ENCODE measurements around the gene RRP1B.
"Not testable (repeated sequence)": the region's sequence is repeated elsewhere in the genome, so short reads cannot be mapped to it uniquely, and the experiment has no call there.

The RRP1B gene

GRCh38 chr21:43643193-43643592, 16.2 kb upstream of the RRP1B start:
- no peak for DNase-seq (ENCODE audit: low spot score)

- no peak for DNase-seq (ENCODE audit: low spot score)
These were observed 15.3 kb upstream of the RRP1B start for GRCh38 chr21:43644071-43644470.

DNA sequence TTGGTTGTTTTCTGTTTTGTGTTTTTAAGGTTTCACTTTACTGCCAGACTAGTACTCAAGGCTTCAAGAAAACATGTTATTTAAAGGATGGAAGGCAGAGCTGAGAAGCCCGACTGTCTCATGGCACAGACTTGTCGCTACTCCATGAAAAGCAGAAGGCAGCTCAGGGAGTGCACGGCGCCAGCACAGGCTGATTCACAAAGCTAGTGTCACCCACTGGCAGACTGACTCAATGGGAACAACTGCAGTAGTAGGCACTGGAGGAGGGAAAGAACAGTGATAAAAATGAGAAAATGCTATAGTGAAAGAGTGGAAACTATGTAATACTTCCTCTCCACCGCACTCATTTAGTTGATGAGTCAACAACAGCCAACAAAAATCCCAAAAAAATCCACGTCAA, 14.8 kb upstream of the RRP1B start:
- DNase-seq (ENCODE audit: low spot score), result no peak

DNA sequence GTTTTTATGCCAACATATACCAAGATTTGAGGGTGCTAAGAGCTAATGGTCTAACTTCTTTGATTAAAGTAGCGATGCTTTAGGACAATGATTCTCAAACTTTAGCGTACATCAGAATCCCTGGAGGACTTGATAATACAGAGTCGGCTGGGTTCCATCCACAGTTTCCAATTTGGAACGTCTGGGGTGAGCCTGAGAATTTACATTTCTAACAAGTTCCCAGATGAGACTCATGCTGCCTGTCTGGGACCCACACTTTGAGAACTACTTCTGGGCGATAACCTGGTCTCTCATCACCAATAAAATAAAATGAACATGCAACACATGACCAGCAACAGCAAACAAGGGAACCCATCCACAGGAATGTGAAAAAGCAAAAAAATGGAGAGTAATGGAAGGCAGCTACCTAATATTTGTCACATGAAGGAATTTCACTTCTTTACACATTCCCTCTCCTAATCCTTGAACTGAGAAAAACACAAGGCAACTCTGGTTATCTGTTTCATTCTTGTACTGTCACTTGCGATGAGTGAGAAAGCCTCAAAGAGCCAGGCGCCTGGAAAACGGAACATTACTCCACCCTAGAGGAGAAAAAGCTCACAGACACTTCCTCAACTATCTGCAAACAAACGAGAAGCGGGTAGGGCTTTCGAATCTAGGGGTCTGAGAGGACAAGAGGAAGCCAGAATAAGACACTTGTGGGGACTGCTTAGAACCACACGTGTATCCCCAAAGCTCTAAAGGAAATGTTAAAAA, 14.0 kb upstream of the RRP1B start:
- DNase-seq (ENCODE audit: low spot score), result peak; percentile 7

GRCh38 chr21:43645976-43646375, 13.4 kb upstream of the RRP1B start:
- DNase-seq (ENCODE audit: low spot score), result no peak

- DNase-seq (ENCODE audit: low spot score), result peak; percentile 87
These were observed 12.7 kb upstream of the RRP1B start for GRCh38 chr21:43646550-43647260.

DNA sequence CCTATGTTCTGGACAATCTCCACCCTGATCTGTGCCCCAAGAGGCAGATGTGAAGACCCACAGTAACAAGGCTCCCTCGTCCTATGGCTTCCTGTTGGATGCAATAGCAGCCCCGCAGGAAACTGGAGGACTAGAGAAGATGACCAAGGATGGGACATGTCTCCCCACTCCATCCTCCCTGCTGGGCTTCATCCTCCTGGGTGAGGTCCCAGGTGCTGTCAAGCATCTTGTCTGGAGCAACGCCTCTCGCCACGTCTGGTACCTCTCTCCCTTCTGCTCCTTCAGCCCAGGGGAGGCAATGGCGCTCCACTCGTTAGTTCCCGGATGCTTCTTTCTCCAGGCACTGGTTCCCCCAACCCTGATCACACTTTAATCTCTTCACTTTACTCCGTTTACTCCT, 11.2 kb upstream of the RRP1B start:
- DNase-seq (ENCODE audit: low spot score), result no peak

GRCh38 chr21:43651926-43652325, 7.4 kb upstream of the RRP1B start:
- DNase-seq (ENCODE audit: low spot score), result not testable (repeated sequence)

- DNase-seq (ENCODE audit: low spot score), result no peak
These were observed 6.7 kb upstream of the RRP1B start for GRCh38 chr21:43652616-43653015.

DNA sequence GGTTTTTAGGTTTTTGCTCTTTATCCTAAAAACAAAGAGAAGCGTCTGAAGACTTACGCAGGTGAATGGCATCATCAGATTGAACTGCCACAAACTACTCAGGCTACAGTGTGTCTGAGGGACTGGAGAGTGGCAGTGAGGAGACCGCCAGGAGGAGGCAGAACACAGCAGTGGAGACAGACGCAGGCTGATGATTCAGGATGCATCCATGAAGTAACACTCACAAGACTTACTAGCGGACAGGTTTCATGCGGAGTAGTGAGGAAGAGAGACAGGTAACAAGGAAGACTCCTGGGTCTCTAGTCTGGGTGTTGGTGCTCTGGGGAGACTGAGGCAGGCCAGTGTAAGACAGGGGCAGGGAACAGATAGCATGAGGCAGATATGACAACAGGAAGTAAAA, 5.7 kb upstream of the RRP1B start:
- no peak for DNase-seq (ENCODE audit: low spot score)

DNA sequence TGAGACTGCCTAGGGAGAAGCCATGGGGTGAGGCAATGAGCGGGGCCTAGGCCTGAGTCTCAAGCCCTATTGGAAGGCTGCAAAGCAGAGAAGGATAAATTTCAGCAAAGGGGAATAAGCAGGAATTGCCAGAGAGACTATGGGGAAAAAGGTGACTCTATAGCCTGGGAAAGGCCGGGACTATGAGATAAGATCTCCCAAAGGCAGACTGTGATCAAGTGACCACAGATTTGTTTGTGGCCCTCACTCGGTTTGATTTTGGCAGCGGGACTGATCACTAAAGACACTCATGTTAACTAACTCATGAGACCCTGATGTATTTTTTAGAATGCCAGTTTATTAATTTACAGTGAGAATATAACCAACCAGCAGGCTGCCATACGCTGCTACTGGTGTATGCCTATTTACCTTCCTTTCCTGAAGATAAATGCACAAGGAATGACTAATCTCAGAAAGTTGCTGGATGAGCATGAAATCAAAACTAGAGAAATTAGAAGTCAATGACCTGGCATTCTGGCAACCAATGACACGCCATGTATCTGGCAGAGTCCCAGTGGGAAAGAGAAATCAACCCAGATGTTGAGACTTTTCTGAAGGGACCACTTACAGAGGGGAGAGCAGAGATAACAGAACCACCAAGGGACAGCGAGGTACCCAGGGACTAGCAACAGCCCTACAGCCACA, 4.4 kb upstream of the RRP1B start:
- no peak for DNase-seq (ENCODE audit: low spot score)

- no peak for DNase-seq (ENCODE audit: low spot score)
These were observed 1.8 kb upstream of the RRP1B start for GRCh38 chr21:43657355-43658087.

DNA sequence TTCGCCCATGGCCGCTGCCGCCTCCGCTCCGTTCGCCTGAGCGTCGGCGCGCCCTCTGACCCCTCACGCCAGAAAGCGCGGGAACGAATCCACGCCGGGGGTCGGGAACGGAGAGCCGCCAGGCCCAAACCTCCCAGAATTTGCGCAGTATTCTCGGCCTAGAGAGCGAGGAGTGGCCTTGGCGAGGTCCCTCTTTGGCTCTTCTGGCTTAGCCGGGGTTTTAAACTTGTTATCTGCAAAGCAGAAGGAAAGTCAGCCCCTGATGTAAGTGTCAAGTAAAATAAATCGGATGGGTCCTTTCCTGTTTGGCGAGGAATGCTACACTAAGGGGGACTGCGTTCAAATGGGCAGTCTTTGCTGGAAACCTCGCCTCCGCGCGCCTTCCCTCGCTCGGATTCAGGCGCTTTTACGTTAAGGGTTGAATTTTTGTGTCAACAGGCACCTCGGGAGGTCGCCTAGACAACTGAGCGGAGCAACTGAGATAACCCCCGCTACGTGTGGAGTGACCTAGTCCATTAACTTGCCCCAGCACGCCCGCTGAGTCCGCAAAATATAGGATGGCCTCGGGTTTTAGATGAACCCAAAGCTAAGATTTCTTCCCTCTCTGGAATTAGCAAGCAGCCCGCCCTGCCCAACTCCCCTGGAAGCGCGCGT, 1.1 kb upstream of the RRP1B start:
- DNase-seq (ENCODE audit: low spot score), result no peak

DNA sequence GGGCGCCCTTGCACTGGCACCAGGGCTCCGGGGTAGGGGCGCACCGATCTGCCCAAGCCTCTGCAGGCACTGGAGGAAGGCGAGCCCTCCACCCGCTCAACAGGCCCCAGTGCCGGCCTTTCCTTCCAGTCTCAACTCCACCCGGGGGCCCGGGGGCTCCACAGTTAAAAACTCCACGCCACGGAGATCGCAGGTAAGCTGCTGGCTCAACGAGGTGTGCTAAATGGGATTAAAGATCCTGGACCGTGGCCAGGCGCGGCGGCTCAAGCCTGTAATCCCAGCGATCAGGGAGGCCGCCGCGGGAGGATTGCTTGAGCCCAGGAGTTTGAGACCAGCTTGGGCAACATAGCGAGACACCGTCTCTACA, 608 bp upstream of the RRP1B start:
- no peak for DNase-seq (ENCODE audit: low spot score)

DNA sequence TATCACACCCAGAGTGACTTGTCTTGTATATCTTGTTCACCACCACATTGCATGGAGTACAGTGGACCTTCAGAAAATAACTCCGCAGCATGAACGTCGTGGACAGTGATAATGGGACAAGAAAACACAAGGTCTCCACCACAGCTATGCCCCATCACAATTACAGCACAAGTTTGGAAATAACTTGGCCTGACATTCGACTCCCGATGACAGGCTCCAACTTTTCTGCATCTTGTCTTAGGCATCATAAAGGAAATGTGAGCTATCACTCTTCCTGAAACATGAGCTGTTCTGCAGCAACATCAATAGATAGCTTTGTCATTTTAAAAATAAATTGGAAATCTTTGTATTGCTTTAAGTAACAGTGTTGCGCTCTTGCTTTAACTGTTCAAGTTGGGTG, 2.9 kb downstream of the RRP1B start:
- DNase-seq (ENCODE audit: low spot score), result no peak

DNA sequence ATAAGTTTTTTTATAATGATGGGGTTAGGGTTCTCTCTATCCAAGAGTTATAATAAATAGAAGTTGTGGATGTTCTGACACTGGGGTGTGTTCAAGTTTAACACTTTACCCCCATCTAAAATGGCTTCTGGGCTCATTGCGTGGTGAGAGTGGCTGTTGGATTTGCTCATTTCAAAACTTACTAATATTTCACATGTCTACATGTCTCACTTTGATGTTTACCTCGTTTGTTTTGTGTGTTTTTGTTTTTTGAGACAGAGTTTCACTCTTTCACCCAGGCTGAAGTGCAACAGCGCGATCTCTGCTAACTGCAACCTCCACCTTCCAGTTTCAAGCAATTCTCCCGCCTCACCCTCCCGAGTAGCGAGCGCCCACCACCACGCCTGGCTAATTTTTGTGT, 3.7 kb downstream of the RRP1B start:
- DNase-seq (ENCODE audit: low spot score), result no peak

DNA sequence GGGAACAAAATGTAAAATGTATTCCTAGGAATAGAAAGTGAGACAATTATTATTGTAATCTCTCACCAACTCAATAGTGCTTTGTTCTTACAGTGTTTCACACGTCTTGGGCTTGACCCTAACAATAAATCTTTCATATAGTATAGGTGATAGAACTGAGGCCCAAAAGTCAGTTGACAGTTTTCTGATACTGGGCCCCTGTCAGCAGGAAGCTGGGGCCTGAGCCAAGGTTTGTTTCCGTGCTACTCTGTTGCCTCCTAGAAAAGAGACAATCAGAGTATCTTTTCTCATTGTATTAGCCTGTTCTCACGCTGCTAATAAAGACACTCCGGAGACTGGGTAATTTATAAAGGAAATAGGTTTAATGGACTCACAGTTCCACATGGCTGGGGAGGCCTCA, 5.0 kb downstream of the RRP1B start:
- DNase-seq (ENCODE audit: low spot score), result no peak

DNA sequence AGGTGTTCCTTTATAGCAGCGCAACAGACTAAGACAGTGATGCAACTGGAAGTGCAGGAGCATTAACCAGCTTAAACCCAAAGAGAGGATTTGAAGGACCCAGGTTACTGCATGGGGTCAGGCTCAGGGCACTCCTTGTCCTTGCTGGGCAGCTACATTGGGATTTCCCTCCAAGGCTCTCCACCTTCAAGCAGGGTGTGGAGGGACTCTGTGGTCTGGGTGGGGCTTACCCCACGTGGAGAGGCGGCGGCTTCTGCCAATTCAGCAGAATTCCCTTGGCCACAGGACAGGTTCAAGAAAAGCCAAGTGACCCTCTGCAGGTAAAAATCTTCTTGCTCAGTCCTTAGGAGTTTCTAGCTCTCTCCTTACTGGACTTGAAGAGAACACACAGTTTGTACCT, 6.5 kb downstream of the RRP1B start:
- DNase-seq (ENCODE audit: low spot score), result no peak

DNA sequence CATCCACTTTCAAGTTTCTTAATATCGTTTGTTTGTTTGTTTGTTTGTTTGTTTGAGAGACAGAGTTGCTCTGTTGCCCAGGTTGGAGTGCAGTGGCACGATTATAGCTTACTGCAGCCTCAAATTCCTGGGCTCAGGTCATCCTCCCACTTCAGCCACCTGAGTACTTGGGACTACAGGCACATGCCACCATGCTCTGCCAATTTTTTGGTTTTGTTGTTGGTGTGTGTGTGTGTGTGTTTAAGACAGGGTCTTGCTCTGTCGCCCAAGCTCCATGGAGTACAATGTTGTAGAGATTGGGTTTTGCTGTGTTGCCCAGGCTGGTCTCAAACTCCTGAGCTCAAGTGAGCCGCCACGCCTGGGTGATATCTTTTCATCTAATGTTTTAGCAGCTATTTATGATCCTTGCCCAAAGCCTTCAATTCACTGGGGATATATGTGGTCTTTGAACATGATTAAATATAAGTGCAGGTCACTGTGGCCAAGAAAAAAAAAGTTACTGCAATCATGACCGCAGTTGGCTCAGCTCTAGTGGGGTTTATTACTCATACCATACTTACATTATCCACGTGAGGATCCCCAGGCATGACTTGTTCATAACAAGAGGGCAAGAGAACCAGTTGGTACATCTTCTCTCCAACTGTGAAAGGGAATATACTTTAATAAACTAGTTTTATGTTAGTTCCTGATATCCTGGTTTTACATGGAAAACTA, 8.0 kb downstream of the RRP1B start:
- DNase-seq (ENCODE audit: low spot score), result no peak

DNA sequence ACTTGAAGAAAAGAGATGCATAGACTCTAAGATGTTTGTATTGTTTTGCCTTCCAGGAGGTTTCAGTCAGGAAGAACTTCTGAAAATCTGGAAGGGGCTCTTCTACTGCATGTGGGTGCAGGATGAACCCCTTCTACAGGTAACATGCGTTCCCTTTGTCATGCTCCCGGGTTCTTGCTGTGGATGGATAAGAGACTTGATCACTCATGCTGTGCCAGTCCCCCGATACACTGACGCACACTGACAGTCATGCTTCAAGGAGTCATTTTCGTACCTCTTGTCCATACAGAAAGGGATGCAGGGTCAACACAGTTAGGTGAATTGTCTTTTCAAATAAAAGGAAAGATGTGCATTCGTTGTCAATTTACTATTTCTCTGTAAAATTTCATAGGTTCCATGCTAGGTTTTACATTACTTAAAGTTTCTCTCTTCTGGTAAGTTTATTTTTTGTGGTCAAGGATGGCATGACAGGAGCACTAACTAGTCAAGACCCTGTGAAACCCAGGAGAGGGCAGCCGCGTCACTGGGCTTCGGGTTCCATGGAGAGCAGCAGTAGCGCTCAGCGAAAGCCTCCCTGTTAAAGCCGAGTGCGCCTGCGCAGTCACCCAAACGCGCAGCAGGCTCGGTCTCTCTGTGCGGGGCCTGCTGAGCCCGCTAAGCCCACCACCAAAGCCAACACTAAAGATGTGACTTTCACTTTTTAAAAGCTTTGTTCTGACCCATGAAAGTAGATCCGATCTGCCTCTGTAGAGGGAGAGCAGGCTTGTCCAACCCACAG, 10.7 kb downstream of the RRP1B start:
- DNase-seq (ENCODE audit: low spot score), result no peak

DNA sequence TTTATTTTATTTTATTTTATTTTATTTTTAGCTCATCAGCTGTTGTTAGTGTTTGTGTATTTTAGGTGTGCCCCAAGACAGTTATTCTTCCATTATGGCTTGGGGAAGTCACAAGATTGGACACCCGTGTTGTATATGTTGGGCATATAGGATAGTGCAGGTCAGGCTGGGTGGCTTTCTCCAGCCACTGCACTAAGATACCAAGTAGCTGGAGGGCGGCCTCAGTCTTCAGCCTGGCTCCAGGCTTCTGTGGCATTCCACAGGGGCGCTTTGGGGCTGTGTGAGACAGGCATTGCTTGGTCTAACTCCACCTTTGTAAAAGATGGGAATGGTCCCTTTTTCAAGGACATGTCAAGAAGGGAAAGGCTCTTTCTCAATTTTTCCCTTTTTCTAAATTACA, 16.5 kb downstream of the RRP1B start:
- no peak for DNase-seq (ENCODE audit: low spot score)

Measured in CD4-positive, alpha-beta T cell treated with Interleukin-2 at 100 ng/mL for 4 hours (primary cell).